GM18508 (cell line): Measurements from ENCODE around the gene SH3BGR.
A peak's percentile ranks its signal among the peaks of the same experiment; 100 is the strongest.

Experiments
- ATAC-seq: cut with Tn5 transposase; IDR thresholded peaks from one replicate; pipeline ENCODE4 v1.9.1; 2021; ENCODE audit warnings: moderate number of reproducible peaks; ENCODE audit not compliant: insufficient read depth, unreplicated experiment

Gene SH3BGR

GRCh38 chr21:39454949-39455668 is 3.3 kb downstream of the SH3BGR start:
- ATAC-seq = no peak

GRCh38 chr21:39456665-39457064 is 4.9 kb downstream of the SH3BGR start:
- no peak for ATAC-seq

GRCh38 chr21:39461419-39461818 is 9.6 kb downstream of the SH3BGR start:
- ATAC-seq = peak; percentile 54

- no peak for ATAC-seq
These were observed 11.5 kb downstream of the SH3BGR start for GRCh38 chr21:39463308-39463707.

- no peak for ATAC-seq
These were observed 14.8 kb downstream of the SH3BGR start for GRCh38 chr21:39466584-39466983.

- no peak for ATAC-seq
These were observed 16.0 kb downstream of the SH3BGR start for GRCh38 chr21:39467746-39468145.

- ATAC-seq = no peak
These were observed 16.8 kb downstream of the SH3BGR start for GRCh38 chr21:39468559-39468958.

- ATAC-seq = no peak
These were observed 19.8 kb downstream of the SH3BGR start for GRCh38 chr21:39471598-39471997.

- ATAC-seq = no peak
These were observed 21.0 kb downstream of the SH3BGR start for GRCh38 chr21:39472786-39473185.

- no peak for ATAC-seq
These were observed 22.8 kb downstream of the SH3BGR start for GRCh38 chr21:39474611-39475010.

GRCh38 chr21:39479164-39479813 is 27.5 kb downstream of the SH3BGR start:
- ATAC-seq = no peak

- ATAC-seq = no peak
These were observed 28.0 kb downstream of the SH3BGR start for GRCh38 chr21:39479814-39480182.

- no peak for ATAC-seq
These were observed 28.5 kb downstream of the SH3BGR start for GRCh38 chr21:39480271-39480670.

- no peak for ATAC-seq
These were observed 30.1 kb downstream of the SH3BGR start for GRCh38 chr21:39481886-39482285.

- ATAC-seq = no peak
These were observed 32.1 kb downstream of the SH3BGR start for GRCh38 chr21:39483917-39484316.

- no peak for ATAC-seq
These were observed 33.0 kb downstream of the SH3BGR start for GRCh38 chr21:39484711-39485276.

GRCh38 chr21:39489380-39489924 is 37.7 kb downstream of the SH3BGR start:
- no peak for ATAC-seq

GRCh38 chr21:39499156-39499555 is 47.4 kb downstream of the SH3BGR start:
- no peak for ATAC-seq

- ATAC-seq = no peak
These were observed 50.9 kb downstream of the SH3BGR start for GRCh38 chr21:39502631-39503030.

- ATAC-seq = no peak
These were observed 51.5 kb downstream of the SH3BGR start for GRCh38 chr21:39503123-39503762.

- no peak for ATAC-seq
These were observed 52.5 kb downstream of the SH3BGR start for GRCh38 chr21:39504230-39504629.
